Kidney epithelial cell (primary cell): ENCODE data around the gene ENTREP3. TPM values are rescaled to one million over a fixed set of nuclear protein-coding genes. Genes with fewer than 3 reads are reported as not detected.

ENCODE experiments used
- DNase-seq: peaks from one replicate; pipeline ENCODE4 v3.0.0-alpha.2; 2010; ENCODE audit warnings: low read depth
- H3K27me3 ChIP-seq: 2 replicates; pipeline ENCODE4 v1.6.0; 2011; ENCODE audit warnings: low read length; ENCODE audit not compliant: control insufficient read depth, insufficient read depth
- H3K36me3 ChIP-seq: 2 replicates; pipeline ENCODE4 v1.5.1; 2011; ENCODE audit warnings: low read length; ENCODE audit not compliant: control insufficient read depth, insufficient read depth
- H3K4me3 ChIP-seq: 2 replicates; pipeline ENCODE4 v1.5.1; 2011; ENCODE audit warnings: low read depth, mild to moderate bottlenecking, control low read depth, low read length
- CTCF ChIP-seq: IDR thresholded peaks from 2 replicates; pipeline ENCODE4 v1.5.1; 2011; ENCODE audit warnings: mild to moderate bottlenecking, moderate library complexity, low read length, control low read depth, inconsistent platforms; ENCODE audit not compliant: insufficient read depth, poor library complexity, severe bottlenecking
- total RNA-seq: library from RNA; depleted of rRNA; stranded (reverse); fragments of >200 nt; gene quantifications from 2 replicates; pipeline ENCODE4 v1.2.3, GENCODE V29; 2015

ENTREP3 gene
- total RNA-seq, 1 donor from 2014 or later: 13.2 TPM

GRCh38 chr1:155202731-155203515 is 52.4 kb downstream of the ENTREP3 start:
- no peak for TF ChIP-seq CTCF
- Histone ChIP-seq H3K36me3 (peaks cover 3% of the 10 kb centered on the region), H3K4me3 (no peak overlapping the region), H3K27me3 (no peaks in the 10 kb centered on the region)
- DNase-seq: no peak

- H3K4me3 ChIP-seq: no peak overlapping the region
- no peaks in the 10 kb centered on the region for H3K27me3 ChIP-seq
- no peak for TF ChIP-seq CTCF
- peaks cover 3% of the 10 kb centered on the region for H3K36me3 ChIP-seq
- no peak for DNase-seq
Measured at GRCh38 chr1:155202198-155202597, 53.1 kb downstream of the ENTREP3 start.

GRCh38 chr1:155200920-155201319 is 54.4 kb downstream of the ENTREP3 start:
- H3K36me3 ChIP-seq: peaks cover 7% of the 10 kb centered on the region
- no peak for TF ChIP-seq CTCF
- no peaks in the 10 kb centered on the region for H3K27me3 ChIP-seq
- no peak for DNase-seq
- H3K4me3 ChIP-seq: no peak overlapping the region

GRCh38 chr1:155199792-155200191 is 55.5 kb downstream of the ENTREP3 start:
- Histone ChIP-seq H3K36me3 (peaks cover 7% of the 10 kb centered on the region), H3K27me3 (no peaks in the 10 kb centered on the region), H3K4me3 (no peak overlapping the region)
- DNase-seq: no peak
- no peak for TF ChIP-seq CTCF

- H3K27me3 ChIP-seq: no peaks in the 10 kb centered on the region
- H3K4me3 ChIP-seq: no peak overlapping the region
- no peak for DNase-seq
- no peak for TF ChIP-seq CTCF
- H3K36me3 ChIP-seq: peaks cover 7% of the 10 kb centered on the region
Measured at GRCh38 chr1:155198547-155198906, 56.8 kb downstream of the ENTREP3 start.
